Activated naive CD8-positive, alpha-beta T cell treated with anti-CD3 and anti-CD28 coated beads for 36 hours (primary cell): Measurements from ENCODE around the gene GTPBP4. TPM values are rescaled to one million over a fixed set of nuclear protein-coding genes. Genes with fewer than 3 reads are reported as not detected.

ENCODE experiments used
- DNase-seq: peaks from one replicate; pipeline ENCODE4 v3.0.0; 2021
- H3K27ac Mint-ChIP-seq: one replicate; pipeline ENCODE4 v1.8.0; 2022; ENCODE audit warnings: mild to moderate bottlenecking, moderate library complexity, mixed read lengths
- H3K27me3 Mint-ChIP-seq: one replicate; pipeline ENCODE4 v1.8.0; 2022; ENCODE audit warnings: mild to moderate bottlenecking, mixed read lengths
- H3K36me3 Mint-ChIP-seq: one replicate; pipeline ENCODE4 v1.8.0; 2021; ENCODE audit warnings: mild to moderate bottlenecking, mixed read lengths
- H3K4me1 Mint-ChIP-seq: one replicate; pipeline ENCODE4 v1.8.0; 2021; ENCODE audit warnings: mixed read lengths
- H3K4me3 Mint-ChIP-seq: one replicate; pipeline ENCODE4 v1.8.0; 2022; ENCODE audit warnings: mild to moderate bottlenecking, moderate library complexity, mixed read lengths
- H3K9me3 Mint-ChIP-seq: one replicate; pipeline ENCODE4 v1.8.0; 2022; ENCODE audit warnings: mixed read lengths
- total RNA-seq, 2 experiments: library from RNA; stranded (reverse); gene quantifications; one replicate each; pipeline ENCODE4 v1.2.3, GENCODE V29; 2021

GTPBP4 gene
- total RNA-seq, 2 experiments from 2014 or later = 158 to 163 TPM

DNA sequence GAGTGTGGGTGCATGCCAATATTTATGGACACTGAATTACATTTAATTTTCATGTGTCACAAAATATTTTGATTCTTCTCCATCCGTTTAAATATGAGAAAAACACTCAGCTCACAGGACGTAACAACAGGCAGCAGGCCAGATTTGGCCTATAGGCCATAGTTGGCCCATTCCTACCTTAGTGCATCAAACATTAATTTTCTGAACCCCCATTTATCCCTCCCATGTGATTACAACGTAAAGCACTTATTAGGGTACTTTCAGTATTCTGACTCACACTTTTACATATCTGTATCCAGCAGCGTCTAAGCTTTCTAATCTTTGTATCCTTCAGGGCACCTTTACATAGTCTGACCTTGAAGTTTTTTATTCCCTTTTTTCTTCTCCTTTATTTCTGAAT, 56.7 kb downstream of the GTPBP4 start:
- H3K27ac Mint-ChIP-seq = peak overlapping the region; percentile 90
- peaks cover 54% of the 10 kb centered on the region for H3K36me3 Mint-ChIP-seq
- peaks cover 44% of the 10 kb centered on the region for H3K4me1 Mint-ChIP-seq
- H3K4me3 Mint-ChIP-seq = peak overlapping the region; percentile 66
- H3K9me3 Mint-ChIP-seq = peaks cover 2% of the 10 kb centered on the region
- H3K27me3 Mint-ChIP-seq = no peaks in the 10 kb centered on the region
- DNase-seq = no peak

GRCh38 chr10:1045415-1045814, 57.2 kb downstream of the GTPBP4 start:
- Mint-ChIP-seq H3K4me3 (peak overlapping the region; percentile 66), H3K36me3 (peaks cover 50% of the 10 kb centered on the region), H3K9me3 (peaks cover 2% of the 10 kb centered on the region), H3K4me1 (peaks cover 41% of the 10 kb centered on the region), H3K27me3 (no peaks in the 10 kb centered on the region), H3K27ac (peak overlapping the region; percentile 90)
- DNase-seq = no peak

- DNase-seq = peak; percentile 27
- peaks cover 61% of the 10 kb centered on the region for H3K36me3 Mint-ChIP-seq
- H3K9me3 Mint-ChIP-seq = peaks cover 2% of the 10 kb centered on the region
- H3K27me3 Mint-ChIP-seq = no peaks in the 10 kb centered on the region
- peak overlapping the region; percentile 96 for H3K27ac Mint-ChIP-seq
- H3K4me3 Mint-ChIP-seq = peak overlapping the region; percentile 97
- H3K4me1 Mint-ChIP-seq = peaks cover 60% of the 10 kb centered on the region
Measured at GRCh38 chr10:1047937-1048336, 59.7 kb downstream of the GTPBP4 start.

GRCh38 chr10:1048349-1048731, 60.1 kb downstream of the GTPBP4 start:
- no peaks in the 10 kb centered on the region for H3K27me3 Mint-ChIP-seq
- H3K4me1 Mint-ChIP-seq = peaks cover 58% of the 10 kb centered on the region
- DNase-seq = no peak

GRCh38 chr10:1048732-1049424, 60.6 kb downstream of the GTPBP4 start, which contains the start of gene IDI1:
Gene IDI1 (minus strand): TSS chr10:1049119. CDS start chr10:1049003, 116 bp downstream.
- DNase-seq = peak; percentile 98
- Mint-ChIP-seq H3K27ac (peak within 1 kb of the TSS; percentile 96), H3K4me1 (peaks cover 57% of the 10 kb centered on the region), H3K36me3 (peaks cover 59% of the 10 kb centered on the region), H3K27me3 (no peaks in the 10 kb centered on the region), H3K4me3 (peak within 1 kb of the TSS; percentile 97), H3K9me3 (peaks cover 2% of the 10 kb centered on the region)

More at GRCh38 chr10:1048349-1048731, 60.1 kb downstream of the GTPBP4 start:
- Mint-ChIP-seq H3K27ac (peak overlapping the region; percentile 96), H3K36me3 (peaks cover 61% of the 10 kb centered on the region), H3K4me3 (peak overlapping the region; percentile 97), H3K9me3 (peaks cover 2% of the 10 kb centered on the region)

- Mint-ChIP-seq H3K36me3 (peaks cover 53% of the 10 kb centered on the region), H3K4me1 (peaks cover 57% of the 10 kb centered on the region), H3K4me3 (peak overlapping the region; percentile 97), H3K27ac (peak overlapping the region; percentile 96), H3K9me3 (peaks cover 2% of the 10 kb centered on the region), H3K27me3 (no peaks in the 10 kb centered on the region)
- no peak for DNase-seq
Measured at GRCh38 chr10:1049425-1049958, 61.3 kb downstream of the GTPBP4 start.

GRCh38 chr10:1050145-1050544, 61.9 kb downstream of the GTPBP4 start:
- no peak for DNase-seq
- Mint-ChIP-seq H3K36me3 (peaks cover 49% of the 10 kb centered on the region), H3K27me3 (no peaks in the 10 kb centered on the region), H3K27ac (peak overlapping the region; percentile 96), H3K4me3 (peak overlapping the region; percentile 97), H3K9me3 (peaks cover 2% of the 10 kb centered on the region), H3K4me1 (peaks cover 57% of the 10 kb centered on the region)

GRCh38 chr10:1050554-1050953, 62.3 kb downstream of the GTPBP4 start:
- Mint-ChIP-seq H3K4me3 (peak overlapping the region; percentile 97), H3K27me3 (no peaks in the 10 kb centered on the region), H3K27ac (peak overlapping the region; percentile 51), H3K9me3 (peaks cover 2% of the 10 kb centered on the region), H3K36me3 (peaks cover 47% of the 10 kb centered on the region), H3K4me1 (peaks cover 55% of the 10 kb centered on the region)
- peak; percentile 46 for DNase-seq

DNA sequence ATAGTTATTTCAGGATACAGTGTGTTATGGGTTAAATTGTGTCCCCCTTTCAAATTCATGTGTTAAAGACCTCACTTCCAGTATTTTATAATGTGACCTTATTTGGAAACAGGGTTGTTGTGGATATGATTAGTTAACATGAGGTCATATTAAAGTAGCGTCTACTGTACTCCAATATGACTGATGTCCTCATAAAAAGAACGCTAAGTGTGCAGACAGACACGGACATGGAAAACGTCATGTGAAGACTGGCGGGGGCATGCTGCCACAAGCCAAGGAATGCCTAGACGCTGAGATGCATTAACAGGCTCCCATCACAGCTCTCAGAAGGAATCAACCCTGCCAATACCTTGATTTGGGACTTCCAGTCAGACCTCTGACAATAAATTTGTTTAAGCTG, 66.5 kb downstream of the GTPBP4 start:
- peak overlapping the region; percentile 72 for H3K27ac Mint-ChIP-seq
- no peaks in the 10 kb centered on the region for H3K9me3 Mint-ChIP-seq
- no peaks in the 10 kb centered on the region for H3K27me3 Mint-ChIP-seq
- H3K4me1 Mint-ChIP-seq = peaks cover 65% of the 10 kb centered on the region
- no peak for DNase-seq
- H3K4me3 Mint-ChIP-seq = peak overlapping the region; percentile 95
- H3K36me3 Mint-ChIP-seq = peaks cover 40% of the 10 kb centered on the region

DNA sequence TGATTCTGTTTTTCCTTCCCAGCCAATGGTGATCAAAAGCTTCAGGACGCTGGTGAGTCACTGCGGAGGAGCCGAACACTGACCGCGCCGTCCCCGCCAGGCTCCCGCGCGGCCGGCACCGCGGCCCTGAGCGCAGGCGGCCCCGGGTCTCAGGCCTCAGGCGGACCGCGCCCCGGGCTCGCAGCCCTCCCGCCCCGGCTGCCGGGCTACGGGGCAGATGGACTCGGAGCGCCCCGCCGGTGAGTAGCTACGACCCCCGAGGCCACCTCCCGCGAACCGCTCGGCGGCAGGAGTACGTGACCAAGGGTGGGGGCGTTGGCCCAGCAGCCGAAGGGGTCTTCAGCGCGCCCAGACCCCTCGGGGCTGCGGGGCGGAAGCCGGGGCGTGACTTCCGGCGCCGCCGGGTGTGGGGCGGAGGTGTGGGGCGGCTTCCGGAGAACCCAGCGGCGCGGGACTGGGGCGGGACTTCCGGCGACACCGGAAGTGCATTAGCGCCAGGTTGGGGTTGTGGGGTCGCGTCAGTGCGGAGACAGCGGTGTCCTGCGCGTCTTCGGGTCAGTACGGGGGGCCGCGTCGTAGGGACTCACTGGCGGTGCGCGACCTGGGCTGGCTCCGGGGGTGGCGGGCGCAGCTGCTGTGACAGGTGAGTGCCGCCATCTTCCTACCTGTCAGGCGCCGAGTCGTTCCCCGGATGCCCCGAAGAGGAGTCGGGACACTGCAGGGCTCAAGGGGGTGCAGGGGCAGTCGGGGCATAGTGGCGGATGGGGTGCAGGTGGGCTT, 68.3 kb downstream of the GTPBP4 start, which contains the start of gene WDR37:
WDR37 (plus strand) TSS at position 60 of the 780 bp plus-strand sequence. CDS start 15,771 bp downstream, outside the sequence.
- no peaks in the 10 kb centered on the region for H3K9me3 Mint-ChIP-seq
- H3K27ac Mint-ChIP-seq = peak within 1 kb of the TSS; percentile 90
- H3K27me3 Mint-ChIP-seq = no peaks in the 10 kb centered on the region
- peaks cover 42% of the 10 kb centered on the region for H3K36me3 Mint-ChIP-seq
- peaks cover 73% of the 10 kb centered on the region for H3K4me1 Mint-ChIP-seq
- H3K4me3 Mint-ChIP-seq = peak within 1 kb of the TSS; percentile 98
- DNase-seq = peak; percentile 92

GRCh38 chr10:1057106-1057657, 68.9 kb downstream of the GTPBP4 start:
- H3K27me3 Mint-ChIP-seq = no peaks in the 10 kb centered on the region
- H3K27ac Mint-ChIP-seq = peak overlapping the region; percentile 88

DNA sequence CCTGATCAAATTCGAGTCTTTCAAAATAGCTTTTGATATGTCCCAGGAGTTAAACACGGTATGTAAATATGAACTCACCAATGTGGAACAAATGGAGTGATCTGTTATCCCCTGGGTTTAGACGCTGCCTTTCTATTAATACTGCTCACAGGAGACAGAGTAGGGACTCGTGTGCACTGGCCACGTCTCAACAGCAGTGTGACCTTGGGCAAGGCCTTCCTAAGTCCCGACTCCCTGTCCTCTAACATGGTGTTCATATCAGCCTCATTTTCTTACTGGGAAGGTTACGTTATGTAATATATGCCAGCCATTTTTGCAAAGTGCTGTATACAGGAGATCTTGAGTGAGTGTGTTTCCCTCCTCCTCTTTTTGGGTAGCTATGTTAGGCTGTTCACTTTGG, 69.8 kb downstream of the GTPBP4 start:
- H3K4me1 Mint-ChIP-seq = peaks cover 74% of the 10 kb centered on the region
- no peaks in the 10 kb centered on the region for H3K27me3 Mint-ChIP-seq
- H3K27ac Mint-ChIP-seq = peak overlapping the region; percentile 40
- H3K4me3 Mint-ChIP-seq = peak overlapping the region; percentile 98
- H3K36me3 Mint-ChIP-seq = peaks cover 37% of the 10 kb centered on the region
- no peaks in the 10 kb centered on the region for H3K9me3 Mint-ChIP-seq
- no peak for DNase-seq

More at GRCh38 chr10:1057106-1057657, 68.9 kb downstream of the GTPBP4 start:
- H3K4me3 Mint-ChIP-seq = peak overlapping the region; percentile 98
- H3K36me3 Mint-ChIP-seq = peaks cover 40% of the 10 kb centered on the region
- no peaks in the 10 kb centered on the region for H3K9me3 Mint-ChIP-seq
- no peak for DNase-seq
- H3K4me1 Mint-ChIP-seq = peaks cover 73% of the 10 kb centered on the region

DNA sequence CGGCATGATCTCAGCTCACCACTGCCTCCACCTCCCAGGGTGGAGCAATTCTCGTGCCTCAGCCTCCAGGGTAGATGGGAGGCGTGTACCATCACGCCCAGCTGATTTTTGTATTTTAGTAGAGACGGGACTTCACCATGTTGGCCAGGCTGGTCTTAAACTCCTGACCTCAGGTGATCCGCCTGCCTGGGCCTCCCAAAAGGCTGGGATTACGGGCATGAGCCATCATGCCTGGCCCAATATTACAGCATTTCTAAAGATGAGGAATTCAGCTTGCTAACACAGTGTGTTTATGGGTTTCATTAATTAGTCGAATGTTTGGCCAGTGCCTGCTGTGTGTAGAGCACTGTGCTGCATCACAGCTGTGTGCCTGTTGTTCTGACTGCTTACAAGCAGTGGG, 71.7 kb downstream of the GTPBP4 start:
- Mint-ChIP-seq H3K4me3 (no peak overlapping the region), H3K27me3 (no peaks in the 10 kb centered on the region), H3K9me3 (no peaks in the 10 kb centered on the region), H3K36me3 (peaks cover 37% of the 10 kb centered on the region), H3K27ac (no peak overlapping the region), H3K4me1 (peaks cover 74% of the 10 kb centered on the region)
- no peak for DNase-seq

GRCh38 chr10:1061930-1062774, 73.9 kb downstream of the GTPBP4 start:
- Mint-ChIP-seq H3K9me3 (no peaks in the 10 kb centered on the region), H3K27me3 (no peaks in the 10 kb centered on the region), H3K4me3 (peak overlapping the region; percentile 29), H3K27ac (peak overlapping the region; percentile 81), H3K4me1 (peaks cover 76% of the 10 kb centered on the region), H3K36me3 (peaks cover 27% of the 10 kb centered on the region)
- DNase-seq = no peak
